Sigmoid colon (tissue), 7 donors: ENCODE data around the gene ZNHIT2. TPM values are rescaled to one million over a fixed set of nuclear protein-coding genes. Genes with fewer than 3 reads are reported as not detected.

Source experiments
- DNase-seq: peaks from one replicate; pipeline ENCODE4 v3.0.0-alpha.2; 2019
- H3K27ac ChIP-seq, 4 donors: fragments of 200-600 bp; sonication (generic); one replicate each; pipeline ENCODE4 v1.5.1; 2016 to 2019; ENCODE audit warnings: mild to moderate bottlenecking in 1 of 4
- H3K27me3 ChIP-seq, 3 donors: fragments of 200-600 bp; sonication (generic); one replicate each; pipeline ENCODE4 v1.5.1; 2019; ENCODE audit warnings: mild to moderate bottlenecking in 1 of 3
- H3K36me3 ChIP-seq, 4 donors: fragments of 200-600 bp; sonication (generic); one replicate each; pipeline ENCODE4 v1.5.1; 2016 to 2019
- H3K4me1 ChIP-seq, 4 donors: fragments of 200-600 bp; sonication (generic); one replicate each; pipeline ENCODE4 v1.5.1; 2017 to 2019
- H3K4me3 ChIP-seq, 4 donors: fragments of 200-600 bp; sonication (generic); one replicate each; pipeline ENCODE4 v1.5.1; 2017 to 2019; ENCODE audit warnings: mild to moderate bottlenecking in 2 of 4, moderate library complexity in 1 of 4
- H3K9me3 ChIP-seq, 4 donors: fragments of 200-600 bp in 3 of 4; sonication (generic) in 3 of 4; one replicate each; pipeline versions ENCODE4 v1.5.1 to v1.6.1; 2013 to 2019
- EP300 ChIP-seq, 4 donors: sonication (generic); formaldehyde crosslinking; IDR thresholded peaks; one replicate each; pipeline ENCODE4 v1.6.1; 2017; ENCODE audit warnings: antibody characterized with exemption in 4 of 4
- POLR2A ChIP-seq, 2 donors: fragments of 450-650 bp; IDR thresholded peaks; one replicate each; pipeline ENCODE4 v1.6.1; 2016; ENCODE audit warnings: antibody characterized with exemption in 2 of 2, mild to moderate bottlenecking in 2 of 2, moderate library complexity in 2 of 2
- POLR2AphosphoS5 ChIP-seq, 4 donors: sonication (generic); formaldehyde crosslinking; IDR thresholded peaks; one replicate each; pipeline ENCODE4 v1.6.1; 2017; ENCODE audit warnings: antibody characterized with exemption in 4 of 4
- WGBS, 2 donors: extraction: QIAGEN DNeasy Blood & Tissue Kit; methylation state at CpG; one replicate each; pipeline ENCODE4 v1.1.7; 2013; 5-methylcytosine and 5-hydroxymethylcytosine counted together
- intact Hi-C: fragments of 100-400 bp; cut with DNase I; formaldehyde crosslinking; loops from one replicate; pipeline ENCODE4 v1.15.1; 2023
- polyA plus RNA-seq, 3 donors: library from polyadenylated mRNA; stranded (reverse); fragments of 200-250 nt; gene quantifications; one replicate each; pipeline ENCODE4 v1.2.3, GENCODE V29; 2013
- total RNA-seq, 4 donors: library from RNA; depleted of rRNA; stranded (reverse); fragments of >200 nt; gene quantifications; one replicate each; pipeline ENCODE4 v1.1.0, GENCODE V29; 2016
- TF ChIP-seq, protein P1 (sequence below), 4 experiments: fragments of 450-650 bp in 3 of 4; fragments of 200-600 bp in 1 of 4; IDR thresholded peaks; one replicate each; pipeline ENCODE4 v1.5.1; 2016 to 2019; ENCODE audit warnings: antibody characterized with exemption in 4 of 4, mild to moderate bottlenecking in 3 of 4, moderate library complexity in 2 of 4
- donor health status: healthy with polysubstance abuse.
- donor health status: Bipolar disorder and iron deficiency.
- donor health status: healthy.

The ZNHIT2 gene
- total RNA-seq (10 to 100 TPM; 13.6 to 16.3 (median 15.0) TPM), polyA plus RNA-seq (10 to 100 TPM in 1 of 3 donors, 1 to 10 TPM in 2; 8.3 to 12.7 (median 9.6) TPM)

GRCh38 chr11:65117206-65118096, at the start of gene ZNHIT2:
TSS of gene ZNHIT2 (minus strand) at chr11:65117701. CDS start at chr11:65117653, 48 bp downstream.
- TF ChIP-seq, protein P1, sequence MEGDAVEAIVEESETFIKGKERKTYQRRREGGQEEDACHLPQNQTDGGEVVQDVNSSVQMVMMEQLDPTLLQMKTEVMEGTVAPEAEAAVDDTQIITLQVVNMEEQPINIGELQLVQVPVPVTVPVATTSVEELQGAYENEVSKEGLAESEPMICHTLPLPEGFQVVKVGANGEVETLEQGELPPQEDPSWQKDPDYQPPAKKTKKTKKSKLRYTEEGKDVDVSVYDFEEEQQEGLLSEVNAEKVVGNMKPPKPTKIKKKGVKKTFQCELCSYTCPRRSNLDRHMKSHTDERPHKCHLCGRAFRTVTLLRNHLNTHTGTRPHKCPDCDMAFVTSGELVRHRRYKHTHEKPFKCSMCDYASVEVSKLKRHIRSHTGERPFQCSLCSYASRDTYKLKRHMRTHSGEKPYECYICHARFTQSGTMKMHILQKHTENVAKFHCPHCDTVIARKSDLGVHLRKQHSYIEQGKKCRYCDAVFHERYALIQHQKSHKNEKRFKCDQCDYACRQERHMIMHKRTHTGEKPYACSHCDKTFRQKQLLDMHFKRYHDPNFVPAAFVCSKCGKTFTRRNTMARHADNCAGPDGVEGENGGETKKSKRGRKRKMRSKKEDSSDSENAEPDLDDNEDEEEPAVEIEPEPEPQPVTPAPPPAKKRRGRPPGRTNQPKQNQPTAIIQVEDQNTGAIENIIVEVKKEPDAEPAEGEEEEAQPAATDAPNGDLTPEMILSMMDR (IDR thresholded peaks at IDR 0.05) = peak; percentile 84 to 97 (median 92)
- TF ChIP-seq EP300 (IDR thresholded peaks at IDR 0.05) (peak in 1 of 4 donors; percentile 35), POLR2A (IDR thresholded peaks at IDR 0.05) (peak; percentile 33 to 36), POLR2AphosphoS5 (IDR thresholded peaks at IDR 0.05) (peak; percentile 74 to 92 (median 82))
- H3K27ac ChIP-seq = peak within 1 kb of the TSS; percentile 87 to 97 (median 90)
- H3K4me1 ChIP-seq = peaks cover 0 to 57% (median 45%) of the 10 kb centered on the region in 4 donors
- DNase-seq = peak; percentile 100
- H3K36me3 ChIP-seq = peaks cover 9 to 37% (median 18%) of the 10 kb centered on the region in 4 donors
- intact Hi-C loops = loop anchor here (1.0 to 10.0 kb wide), 5 partner anchors 33 to 497 kb away; partner anchors contain the start of genes ARL2, CDC42BPG, CDCA5 and MAP3K11
- H3K27me3 ChIP-seq = no peaks in the 10 kb centered on the region
- WGBS, 2 donors = 0 to 1% methylated on average over 89 of the region's 89 CpGs
- no peaks in the 10 kb centered on the region for H3K9me3 ChIP-seq
- peak within 1 kb of the TSS; percentile 68 to 98 (median 89) for H3K4me3 ChIP-seq

DNA sequence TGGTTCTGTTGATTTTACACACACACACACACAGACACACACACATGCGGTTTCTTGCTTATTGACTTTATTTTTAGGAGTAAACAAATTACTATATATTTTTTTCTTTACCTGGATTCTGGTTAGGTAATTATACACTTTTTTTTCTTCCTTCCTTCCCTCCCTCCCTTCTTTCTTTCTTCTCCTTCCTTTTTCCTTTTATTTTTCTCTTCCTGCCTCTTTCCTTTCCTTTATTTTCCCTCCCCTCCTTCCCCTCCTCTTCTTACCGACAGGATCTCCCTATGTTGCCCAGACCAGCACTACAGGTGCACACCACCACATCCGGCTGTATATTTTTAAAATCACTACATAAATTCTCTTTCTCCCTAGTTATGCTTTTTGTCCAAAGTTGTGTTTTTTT, 49.4 kb upstream of the ZNHIT2 start:
- TF ChIP-seq, protein P1 (IDR thresholded peaks at IDR 0.05) = no peak
- TF ChIP-seq POLR2AphosphoS5 (IDR thresholded peaks at IDR 0.05) (no peak), POLR2A (IDR thresholded peaks at IDR 0.05) (no peak), EP300 (IDR thresholded peaks at IDR 0.05) (no peak)
- Histone ChIP-seq H3K27me3 (no peaks in the 10 kb centered on the region), H3K4me3 (no peak overlapping the region), H3K9me3 (no peaks in the 10 kb centered on the region), H3K4me1 (no peaks in the 10 kb centered on the region), H3K27ac (no peak overlapping the region), H3K36me3 (no peaks in the 10 kb centered on the region)
- WGBS, 2 donors = 44 to 83% methylated on average over 3 of the region's 3 CpGs
- intact Hi-C loops = no loop called here
- DNase-seq = no peak

DNA sequence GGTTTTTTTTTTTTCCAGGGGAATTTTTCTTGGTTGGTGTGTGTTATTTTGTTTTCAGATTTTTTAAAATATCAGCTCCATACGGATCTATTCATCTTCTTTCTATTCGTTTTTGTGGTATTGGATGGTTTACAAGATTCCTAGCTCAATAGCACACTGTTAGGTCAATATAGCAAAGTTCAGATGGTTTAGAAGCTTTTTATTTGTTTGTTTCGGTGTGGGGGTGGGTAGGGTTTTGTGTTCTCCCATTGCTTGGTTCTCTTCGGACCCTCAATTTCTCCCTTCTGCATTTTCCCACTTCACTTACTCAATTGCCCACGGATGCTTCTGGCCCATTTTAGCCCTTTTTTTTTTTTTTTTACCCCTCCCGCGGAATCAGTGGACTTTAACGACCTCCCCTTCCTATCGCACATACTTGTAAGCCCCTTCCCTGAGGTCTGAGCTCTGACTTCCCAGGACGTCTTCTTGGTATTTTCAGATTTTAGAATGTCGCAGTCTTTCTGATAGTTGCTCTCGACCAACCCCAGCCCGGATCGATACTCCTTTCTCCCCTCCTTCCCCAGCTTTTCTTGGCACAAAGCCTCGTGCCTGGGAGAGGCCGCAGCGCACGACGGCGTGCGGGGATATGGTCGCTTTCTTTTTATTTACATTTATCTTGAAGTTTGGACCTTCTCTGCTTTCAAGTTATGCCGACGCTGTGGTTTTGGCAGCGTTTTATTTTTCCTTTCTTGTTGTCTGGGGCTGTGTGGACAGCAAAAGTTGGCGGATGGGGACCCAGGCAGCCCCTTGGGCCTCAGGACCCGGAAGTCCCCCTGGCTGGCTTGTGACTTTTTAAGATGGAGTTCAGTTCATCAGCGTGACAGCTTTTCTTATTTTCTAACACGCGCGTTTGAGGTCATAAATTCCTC, 48.2 kb upstream of the ZNHIT2 start:
- peak overlapping the region in 3 of 4 donors; percentile 14 to 30 (median 25) for H3K4me3 ChIP-seq
- intact Hi-C loops = no loop called here
- no peaks in the 10 kb centered on the region for H3K9me3 ChIP-seq
- peak overlapping the region in 1 of 4 donors; percentile 37 for H3K27ac ChIP-seq
- 10 to 57% methylated on average over 31 of the region's 31 CpGs for WGBS, 2 donors
- H3K27me3 ChIP-seq = no peaks in the 10 kb centered on the region
- TF ChIP-seq EP300 (IDR thresholded peaks at IDR 0.05) = no peak
- TF ChIP-seq POLR2A (IDR thresholded peaks at IDR 0.05) = no peak
- TF ChIP-seq, protein P1 (IDR thresholded peaks at IDR 0.05) = no peak
- TF ChIP-seq POLR2AphosphoS5 (IDR thresholded peaks at IDR 0.05) = no peak
- no peaks in the 10 kb centered on the region for H3K4me1 ChIP-seq
- no peak for DNase-seq
- H3K36me3 ChIP-seq = no peaks in the 10 kb centered on the region

DNA sequence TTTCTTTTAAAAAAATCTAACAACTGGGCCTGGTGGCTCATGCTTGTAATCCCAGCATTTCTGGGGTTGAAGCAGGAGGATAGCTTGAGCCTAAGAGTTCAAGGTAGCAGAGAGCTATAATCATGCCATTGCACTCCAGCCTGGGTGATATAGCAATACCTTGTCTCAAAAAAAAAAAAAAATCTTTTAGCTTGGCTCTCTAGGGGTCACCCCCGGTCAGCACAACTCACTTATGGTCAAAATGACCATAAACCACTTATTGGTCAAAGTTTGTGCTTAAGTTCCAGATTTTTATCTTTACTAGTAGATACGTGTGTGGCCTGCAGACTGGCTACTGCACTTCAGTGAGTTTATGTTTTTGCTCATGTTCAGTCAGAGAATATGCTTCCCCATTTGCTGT, 46.2 kb upstream of the ZNHIT2 start:
- DNase-seq = no peak
- TF ChIP-seq POLR2AphosphoS5 (IDR thresholded peaks at IDR 0.05) (no peak), EP300 (IDR thresholded peaks at IDR 0.05) (no peak), POLR2A (IDR thresholded peaks at IDR 0.05) (no peak)
- TF ChIP-seq, protein P1 (IDR thresholded peaks at IDR 0.05) = no peak
- H3K4me3 ChIP-seq = no peak overlapping the region
- H3K36me3 ChIP-seq = no peaks in the 10 kb centered on the region
- 77 to 80% methylated on average over 2 of the region's 2 CpGs for WGBS, 2 donors
- H3K27ac ChIP-seq = no peak overlapping the region
- no peaks in the 10 kb centered on the region for H3K4me1 ChIP-seq
- H3K27me3 ChIP-seq = no peaks in the 10 kb centered on the region
- no peaks in the 10 kb centered on the region for H3K9me3 ChIP-seq
- intact Hi-C loops = no loop called here
